Natural killer cell (primary cell): Measurements from ENCODE around the gene PPFIA1. TPM values are rescaled to one million over a fixed set of nuclear protein-coding genes. Genes with fewer than 3 reads are reported as not detected.
A peak's percentile ranks its signal among the peaks of the same experiment; 100 is the strongest.

Experiments
- ATAC-seq, 3 donors: fragments of 150-1000 bp in 2 of 3; fragments of 200-7000 bp in 1 of 3; cut with Tn5 transposase; 1 replicate in 1 of 3; 2 replicates in 2 of 3; pipeline ENCODE4 v1.10.0; 2021; ENCODE audit warnings: mild to moderate bottlenecking in 2 of 3, moderate library complexity in 2 of 3
- DNase-seq, 2 donors: peaks; one replicate each; pipeline versions ENCODE4 v3.0.0 to v3.0.0-alpha.2; 2013 to 2021; ENCODE audit warnings: mixed read lengths in 1 of 2
- H3K27ac ChIP-seq: one replicate; pipeline ENCODE4 v1.5.1; 2013; ENCODE audit warnings: mild to moderate bottlenecking, low read length
- H3K27me3 ChIP-seq: one replicate; pipeline ENCODE4 v1.6.1; 2013; ENCODE audit warnings: low read length; ENCODE audit not compliant: control insufficient read depth, insufficient read depth
- H3K36me3 ChIP-seq: one replicate; pipeline ENCODE4 v1.6.1; 2013; ENCODE audit warnings: low read length; ENCODE audit not compliant: control insufficient read depth, insufficient read depth
- H3K4me1 ChIP-seq: one replicate; pipeline ENCODE4 v1.6.1; 2013; ENCODE audit warnings: low read length; ENCODE audit not compliant: control insufficient read depth, insufficient read depth
- H3K4me3 ChIP-seq: one replicate; pipeline ENCODE4 v1.5.1; 2013; ENCODE audit warnings: low read length
- H3K9me3 ChIP-seq: one replicate; pipeline ENCODE4 v1.6.1; 2013; ENCODE audit warnings: low read length; ENCODE audit not compliant: control insufficient read depth, insufficient read depth
- H3K27ac Mint-ChIP-seq, 2 donors: one replicate each; pipeline ENCODE4 v1.8.0; 2022; ENCODE audit warnings: mild to moderate bottlenecking in 2 of 2, mixed read lengths in 2 of 2, moderate library complexity in 1 of 2
- H3K27me3 Mint-ChIP-seq, 2 donors: one replicate each; pipeline ENCODE4 v1.8.0; 2022; ENCODE audit warnings: low read depth in 2 of 2, mixed read lengths in 2 of 2
- H3K36me3 Mint-ChIP-seq: one replicate; pipeline ENCODE4 v1.8.0; 2022; ENCODE audit warnings: mixed read lengths
- H3K4me1 Mint-ChIP-seq, 2 donors: one replicate each; pipeline ENCODE4 v1.8.0; 2022; ENCODE audit warnings: mixed read lengths in 2 of 2
- H3K4me3 Mint-ChIP-seq: one replicate; pipeline ENCODE4 v1.8.0; 2022; ENCODE audit warnings: mild to moderate bottlenecking, moderate library complexity, mixed read lengths
- H3K9me3 Mint-ChIP-seq, 2 donors: one replicate each; pipeline ENCODE4 v1.8.0; 2022; ENCODE audit warnings: mixed read lengths in 2 of 2
- CTCF ChIP-seq: fragments of 200-600 bp; IDR thresholded peaks from one replicate; pipeline ENCODE4 v1.8.0; 2022; ENCODE audit warnings: antibody characterized with exemption
- WGBS: methylation state at CpG from one replicate; pipeline ENCODE4 v1.1.7; 2013; ENCODE audit warnings: missing lambda C conversion rate; ENCODE audit not compliant: insufficient coverage; 5-methylcytosine and 5-hydroxymethylcytosine counted together
- intact Hi-C: fragments of 100-400 bp; cut with micrococcal nuclease; formaldehyde crosslinking; loops from one replicate; pipeline ENCODE4 v1.14.2; 2022
- total RNA-seq, 4 donors: library from RNA; stranded (reverse); fragments of 120-200 nt in 1 of 4; gene quantifications; one replicate each; pipeline versions ENCODE4 v1.2.3 to v1.2.4, GENCODE V29; 2013 to 2022

Gene PPFIA1
- total RNA-seq, 3 donors from 2014 or later (not counting 1 experiment from before 2014, with no cell fraction given) = 42.1 to 75.4 (median 51.7) TPM

DNA sequence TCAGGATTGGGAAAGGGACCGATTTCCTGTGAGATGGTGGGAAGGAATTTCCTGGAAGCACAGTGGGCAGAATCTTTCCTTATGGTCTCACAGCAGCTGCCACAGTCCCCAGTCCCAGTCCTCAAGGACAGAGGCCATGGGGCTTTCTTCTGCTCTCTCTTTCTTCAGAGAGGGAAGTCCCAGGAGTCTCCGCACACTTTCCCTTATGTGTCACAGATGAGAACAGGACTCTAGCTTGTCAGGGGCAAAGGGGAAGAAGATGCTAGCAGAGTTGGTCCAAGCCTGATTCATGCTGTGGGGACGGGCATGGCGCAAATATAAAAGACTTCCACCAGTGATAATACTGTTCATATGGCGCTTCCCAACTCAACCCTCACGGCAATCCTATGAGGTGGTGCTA is 7.5 kb upstream of the PPFIA1 start:
- Histone ChIP-seq H3K4me1 (no peaks in the 10 kb centered on the region), H3K9me3 (no peaks in the 10 kb centered on the region), H3K27ac (no peak overlapping the region), H3K4me3 (no peak overlapping the region), H3K36me3 (no peaks in the 10 kb centered on the region), H3K27me3 (peaks cover 4% of the 10 kb centered on the region)
- H3K27ac Mint-ChIP-seq = no peak overlapping the region
- WGBS = 93% methylated on average over 6 of the region's 6 CpGs
- TF ChIP-seq CTCF = no peak
- no peaks in the 10 kb centered on the region for H3K9me3 Mint-ChIP-seq
- intact Hi-C loops = no loop called here
- peaks cover 12% of the 10 kb centered on the region in 2 donors for H3K27me3 Mint-ChIP-seq
- no peaks in the 10 kb centered on the region for H3K4me1 Mint-ChIP-seq
- no peak overlapping the region for H3K4me3 Mint-ChIP-seq
- DNase-seq (no peak), ATAC-seq (no peak)
- H3K36me3 Mint-ChIP-seq = no peaks in the 10 kb centered on the region

GRCh38 chr11:70263363-70263762 is 7.1 kb upstream of the PPFIA1 start:
- no peak for DNase-seq
- intact Hi-C loops = no loop called here
- 90% methylated on average over 6 of the region's 7 CpGs for WGBS

GRCh38 chr11:70265341-70265740 is 5.1 kb upstream of the PPFIA1 start:
- 39% methylated on average over 7 of the region's 7 CpGs for WGBS
- intact Hi-C loops = no loop called here
- Histone ChIP-seq H3K27me3 (peaks cover 8% of the 10 kb centered on the region), H3K27ac (no peak overlapping the region), H3K9me3 (no peaks in the 10 kb centered on the region), H3K4me1 (peaks cover 10% of the 10 kb centered on the region), H3K4me3 (no peak overlapping the region), H3K36me3 (no peaks in the 10 kb centered on the region)
- no peak for ATAC-seq
- Mint-ChIP-seq H3K4me1 (peaks cover 5 to 7% of the 10 kb centered on the region in 2 donors), H3K36me3 (no peaks in the 10 kb centered on the region), H3K9me3 (no peaks in the 10 kb centered on the region), H3K27ac (no peak overlapping the region), H3K27me3 (peaks cover 12% of the 10 kb centered on the region in 2 donors), H3K4me3 (no peak overlapping the region)
- no peak for DNase-seq
- no peak for TF ChIP-seq CTCF

More at GRCh38 chr11:70263363-70263762, 7.1 kb upstream of the PPFIA1 start:
- Histone ChIP-seq H3K27ac (no peak overlapping the region), H3K36me3 (no peaks in the 10 kb centered on the region), H3K4me3 (no peak overlapping the region), H3K27me3 (peaks cover 4% of the 10 kb centered on the region), H3K9me3 (no peaks in the 10 kb centered on the region), H3K4me1 (no peaks in the 10 kb centered on the region)
- H3K27me3 Mint-ChIP-seq = peaks cover 12% of the 10 kb centered on the region in 2 donors
- H3K4me3 Mint-ChIP-seq = no peak overlapping the region
- no peak for ATAC-seq
- H3K4me1 Mint-ChIP-seq = no peaks in the 10 kb centered on the region
- H3K27ac Mint-ChIP-seq = no peak overlapping the region
- H3K9me3 Mint-ChIP-seq = no peaks in the 10 kb centered on the region
- no peak for TF ChIP-seq CTCF
- no peaks in the 10 kb centered on the region for H3K36me3 Mint-ChIP-seq

GRCh38 chr11:70267405-70267950 is 3.0 kb upstream of the PPFIA1 start:
- no peaks in the 10 kb centered on the region for H3K9me3 Mint-ChIP-seq
- TF ChIP-seq CTCF = no peak
- no peaks in the 10 kb centered on the region for H3K9me3 ChIP-seq
- no peak overlapping the region for H3K27ac Mint-ChIP-seq
- H3K4me3 ChIP-seq = no peak overlapping the region
- H3K36me3 ChIP-seq = peaks cover 2% of the 10 kb centered on the region
- H3K27me3 Mint-ChIP-seq = peaks cover 12% of the 10 kb centered on the region in 2 donors
- DNase-seq = no peak
- ATAC-seq = no peak
- WGBS = 97% methylated on average over 5 of the region's 5 CpGs
- peaks cover 17 to 18% of the 10 kb centered on the region in 2 donors for H3K4me1 Mint-ChIP-seq
- no peaks in the 10 kb centered on the region for H3K36me3 Mint-ChIP-seq
- H3K27ac ChIP-seq = no peak overlapping the region
- intact Hi-C loops = no loop called here
- H3K4me3 Mint-ChIP-seq = peak overlapping the region; percentile 50
- H3K4me1 ChIP-seq = peaks cover 15% of the 10 kb centered on the region
- H3K27me3 ChIP-seq = peaks cover 8% of the 10 kb centered on the region
